GM18519 (cell line): ENCODE data around the gene EPHX1.
A peak's percentile ranks its signal among the peaks of the same experiment; 100 is the strongest.
"Not testable (repeated sequence)": the region's sequence is repeated elsewhere in the genome, so short reads cannot be mapped to it uniquely, and the experiment has no call there.

Source experiments
- ATAC-seq: cut with Tn5 transposase; IDR thresholded peaks from one replicate; pipeline ENCODE4 v1.9.1; 2021; ENCODE audit warnings: mild to moderate bottlenecking, moderate library complexity; ENCODE audit not compliant: unreplicated experiment, low FRiP score

The EPHX1 gene

GRCh38 chr1:225879521-225880221 is 69.7 kb downstream of the EPHX1 start:
- ATAC-seq, result no peak

- ATAC-seq, result no peak
Observed at GRCh38 chr1:225880222-225880588, 70.3 kb downstream of the EPHX1 start.

GRCh38 chr1:225880636-225881035 is 70.7 kb downstream of the EPHX1 start:
- ATAC-seq, result no peak

GRCh38 chr1:225881081-225881958 is 71.4 kb downstream of the EPHX1 start:
- ATAC-seq, result no peak

GRCh38 chr1:225881959-225882693 is 72.2 kb downstream of the EPHX1 start, which contains the start of gene TMEM63A:
TSS of gene TMEM63A (minus strand) at chr1:225882380. CDS start at chr1:225877580, 4,800 bp downstream.
- ATAC-seq, result peak; percentile 55

GRCh38 chr1:225882694-225883615 is 73.0 kb downstream of the EPHX1 start:
- peak; percentile 1 for ATAC-seq

GRCh38 chr1:225883616-225884265 is 73.8 kb downstream of the EPHX1 start:
- ATAC-seq, result no peak

GRCh38 chr1:225885336-225885735 is 75.4 kb downstream of the EPHX1 start:
- ATAC-seq, result no peak

GRCh38 chr1:225886159-225887029 is 76.5 kb downstream of the EPHX1 start:
- ATAC-seq, result no peak

- no peak for ATAC-seq
Observed at GRCh38 chr1:225887030-225887314, 77.0 kb downstream of the EPHX1 start.

- ATAC-seq, result not testable (repeated sequence)
Observed at GRCh38 chr1:225887554-225888288, 77.8 kb downstream of the EPHX1 start.

- no peak for ATAC-seq
Observed at GRCh38 chr1:225888289-225888897, 78.5 kb downstream of the EPHX1 start.

GRCh38 chr1:225888898-225889601 is 79.1 kb downstream of the EPHX1 start, which contains the start of gene LEFTY1:
TSS of gene LEFTY1 (minus strand) at chr1:225889146. CDS start at chr1:225889066, 80 bp downstream.
- no peak for ATAC-seq

GRCh38 chr1:225889743-225890142 is 79.8 kb downstream of the EPHX1 start:
- no peak for ATAC-seq

- ATAC-seq, result no peak
Observed at GRCh38 chr1:225890346-225891228, 80.7 kb downstream of the EPHX1 start.
